ENCODE measurements around the gene MADD.

GRCh38 chr11:47379317-47379716 is 109.4 kb downstream of the MADD start:
- TF ChIP-seq CTCF (IDR thresholded peaks at IDR 0.05) (no peak), POLR2A (IDR thresholded peaks at IDR 0.05) (no peak)

Measured in right lobe of liver (tissue), 4 donors.